Measurements from ENCODE around the gene EXOC4.

DNA sequence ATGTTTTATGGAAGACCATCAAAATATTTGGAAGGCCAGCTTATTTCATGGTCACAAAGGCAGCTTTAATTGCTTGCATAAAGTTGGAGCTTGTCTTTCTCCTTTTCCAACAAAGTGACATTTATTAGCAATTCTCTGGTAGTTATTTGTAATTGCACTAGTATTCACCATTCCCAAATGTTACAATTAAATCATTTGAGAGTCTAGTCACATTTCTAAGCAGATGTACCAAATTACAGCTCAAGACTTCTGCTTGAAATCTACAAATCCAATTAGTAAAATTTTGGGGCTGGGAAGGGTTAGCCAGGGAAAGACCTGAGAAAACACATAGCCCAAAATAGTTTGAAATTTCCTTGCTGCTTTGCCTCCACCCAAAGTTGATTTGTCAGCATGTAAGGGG, 498.2 kb downstream of the EXOC4 start:
- TF ChIP-seq ZNF513 (CRISPR knock-in tag; conservative IDR thresholded peaks at IDR 0.05), result no peak
- no peak for TF ChIP-seq MTA3 (CRISPR knock-in tag; IDR thresholded peaks at IDR 0.05)
- no peak for TF ChIP-seq RAD21 (CRISPR knock-in tag; IDR thresholded peaks at IDR 0.05)
- TF ChIP-seq CEBPG (CRISPR knock-in tag; IDR thresholded peaks at IDR 0.05), result no peak
- TF ChIP-seq CTCF (CRISPR knock-in tag; IDR thresholded peaks at IDR 0.05), result no peak
- no peak for TF ChIP-seq ZSCAN25 (CRISPR knock-in tag; IDR thresholded peaks at IDR 0.05)

Measured in HepG2 (cell line).